ENCODE measurements around the gene SNX32.
A peak's percentile ranks its signal among the peaks of the same experiment; 100 is the strongest.

GRCh38 chr11:65857853-65858680 lies 24.3 kb downstream of the SNX32 start, which contains the start of gene CFL1:
- TF ChIP-seq EP300 (IDR thresholded peaks at IDR 0.05) (no peak), CTCF (IDR thresholded peaks at IDR 0.05) (peak in 1 of 3 experiments; percentile 27), POLR2A (IDR thresholded peaks at IDR 0.05; ENCODE audit: low read depth) (peak; percentile 98)
